ENCODE measurements around the gene CEP135. TPM values are rescaled to one million over a fixed set of nuclear protein-coding genes. Genes with fewer than 3 reads are reported as not detected.

The CEP135 gene
- total RNA-seq, 1 experiment from 2014 or later: 10.9 TPM

DNA sequence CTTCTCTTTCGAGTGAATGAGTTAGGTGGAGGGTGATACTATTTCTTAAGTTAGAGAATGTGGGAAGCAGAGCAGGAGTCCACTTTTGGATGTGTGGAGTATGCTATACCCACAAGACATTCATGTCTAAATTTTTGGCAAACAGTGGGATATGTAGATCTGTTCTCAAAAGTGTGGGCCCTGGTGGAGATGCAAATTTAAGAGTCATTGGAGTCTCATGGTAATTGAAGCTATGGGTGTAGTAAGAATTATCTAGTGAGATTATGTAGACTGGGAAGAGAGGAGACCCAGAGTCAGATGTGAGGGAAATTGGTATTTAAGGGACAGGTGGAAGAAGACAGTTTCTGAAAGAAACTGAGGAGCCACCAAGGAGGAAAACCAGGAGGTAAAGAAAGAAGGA, 7.0 kb downstream of the CEP135 start:
- BruUV-seq (replicated peaks): no TSS peak
- no peak overlapping the region for H2AFZ ChIP-seq (ENCODE audit: low read depth, low read length, poor library complexity, severe bottlenecking)

More for the DNA sequence above, 7.0 kb downstream of the CEP135 start:
- ChIA-PET CTCF (no interaction called here), RAD21 (ENCODE audit: low non-redundant PET in 1 of 2, low total read pairs in 2 of 2, uncharacterized antibody in 2 of 2, unreplicated experiment in 2 of 2) (no interaction called here), POLR2A (no interaction called here)
- no peak for DNase-seq (ENCODE audit: low read depth, low spot score)
- TF ChIP-seq RAD21 (IDR thresholded peaks at IDR 0.05; ENCODE audit: low read depth) (no peak), TCF7L2 (IDR thresholded peaks at IDR 0.05; ENCODE audit: borderline replicate concordance, extremely low read depth, insufficient read depth, insufficient read length) (no peak), FOSL1 (IDR thresholded peaks at IDR 0.05; ENCODE audit: low read depth) (no peak), ELF1 (IDR thresholded peaks at IDR 0.05; ENCODE audit: borderline replicate concordance, low read depth) (no peak), CEBPB (IDR thresholded peaks at IDR 0.05; ENCODE audit: low read depth) (no peak), SIN3A (IDR thresholded peaks at IDR 0.05; ENCODE audit: low read depth) (no peak), ZNF274 (IDR thresholded peaks at IDR 0.05; ENCODE audit: low read depth, low read length) (no peak), YY1 (IDR thresholded peaks at IDR 0.05; ENCODE audit: extremely low read depth, insufficient replicate concordance, low read depth, low read length) (no peak), JUND (IDR thresholded peaks at IDR 0.05) (no peak), EGR1 (IDR thresholded peaks at IDR 0.05; ENCODE audit: low read depth) (no peak), EZH2 (IDR thresholded peaks at IDR 0.05) (no peak), POLR2AphosphoS5 (IDR thresholded peaks at IDR 0.05; ENCODE audit: low read depth, low read length) (no peak), ZFX (IDR thresholded peaks at IDR 0.05) (no peak), SRF (IDR thresholded peaks at IDR 0.05; ENCODE audit: low read depth) (no peak)
- TF ChIP-seq, protein P1, sequence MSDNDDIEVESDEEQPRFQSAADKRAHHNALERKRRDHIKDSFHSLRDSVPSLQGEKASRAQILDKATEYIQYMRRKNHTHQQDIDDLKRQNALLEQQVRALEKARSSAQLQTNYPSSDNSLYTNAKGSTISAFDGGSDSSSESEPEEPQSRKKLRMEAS (IDR thresholded peaks at IDR 0.05): no peak
- TF ChIP-seq, protein P2, sequence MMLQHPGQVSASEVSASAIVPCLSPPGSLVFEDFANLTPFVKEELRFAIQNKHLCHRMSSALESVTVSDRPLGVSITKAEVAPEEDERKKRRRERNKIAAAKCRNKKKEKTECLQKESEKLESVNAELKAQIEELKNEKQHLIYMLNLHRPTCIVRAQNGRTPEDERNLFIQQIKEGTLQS (IDR thresholded peaks at IDR 0.05): no peak
- TF ChIP-seq, protein P3, sequence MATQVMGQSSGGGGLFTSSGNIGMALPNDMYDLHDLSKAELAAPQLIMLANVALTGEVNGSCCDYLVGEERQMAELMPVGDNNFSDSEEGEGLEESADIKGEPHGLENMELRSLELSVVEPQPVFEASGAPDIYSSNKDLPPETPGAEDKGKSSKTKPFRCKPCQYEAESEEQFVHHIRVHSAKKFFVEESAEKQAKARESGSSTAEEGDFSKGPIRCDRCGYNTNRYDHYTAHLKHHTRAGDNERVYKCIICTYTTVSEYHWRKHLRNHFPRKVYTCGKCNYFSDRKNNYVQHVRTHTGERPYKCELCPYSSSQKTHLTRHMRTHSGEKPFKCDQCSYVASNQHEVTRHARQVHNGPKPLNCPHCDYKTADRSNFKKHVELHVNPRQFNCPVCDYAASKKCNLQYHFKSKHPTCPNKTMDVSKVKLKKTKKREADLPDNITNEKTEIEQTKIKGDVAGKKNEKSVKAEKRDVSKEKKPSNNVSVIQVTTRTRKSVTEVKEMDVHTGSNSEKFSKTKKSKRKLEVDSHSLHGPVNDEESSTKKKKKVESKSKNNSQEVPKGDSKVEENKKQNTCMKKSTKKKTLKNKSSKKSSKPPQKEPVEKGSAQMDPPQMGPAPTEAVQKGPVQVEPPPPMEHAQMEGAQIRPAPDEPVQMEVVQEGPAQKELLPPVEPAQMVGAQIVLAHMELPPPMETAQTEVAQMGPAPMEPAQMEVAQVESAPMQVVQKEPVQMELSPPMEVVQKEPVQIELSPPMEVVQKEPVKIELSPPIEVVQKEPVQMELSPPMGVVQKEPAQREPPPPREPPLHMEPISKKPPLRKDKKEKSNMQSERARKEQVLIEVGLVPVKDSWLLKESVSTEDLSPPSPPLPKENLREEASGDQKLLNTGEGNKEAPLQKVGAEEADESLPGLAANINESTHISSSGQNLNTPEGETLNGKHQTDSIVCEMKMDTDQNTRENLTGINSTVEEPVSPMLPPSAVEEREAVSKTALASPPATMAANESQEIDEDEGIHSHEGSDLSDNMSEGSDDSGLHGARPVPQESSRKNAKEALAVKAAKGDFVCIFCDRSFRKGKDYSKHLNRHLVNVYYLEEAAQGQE (IDR thresholded peaks at IDR 0.05; ENCODE audit: low read depth): no peak
- TF ChIP-seq, protein P4, sequence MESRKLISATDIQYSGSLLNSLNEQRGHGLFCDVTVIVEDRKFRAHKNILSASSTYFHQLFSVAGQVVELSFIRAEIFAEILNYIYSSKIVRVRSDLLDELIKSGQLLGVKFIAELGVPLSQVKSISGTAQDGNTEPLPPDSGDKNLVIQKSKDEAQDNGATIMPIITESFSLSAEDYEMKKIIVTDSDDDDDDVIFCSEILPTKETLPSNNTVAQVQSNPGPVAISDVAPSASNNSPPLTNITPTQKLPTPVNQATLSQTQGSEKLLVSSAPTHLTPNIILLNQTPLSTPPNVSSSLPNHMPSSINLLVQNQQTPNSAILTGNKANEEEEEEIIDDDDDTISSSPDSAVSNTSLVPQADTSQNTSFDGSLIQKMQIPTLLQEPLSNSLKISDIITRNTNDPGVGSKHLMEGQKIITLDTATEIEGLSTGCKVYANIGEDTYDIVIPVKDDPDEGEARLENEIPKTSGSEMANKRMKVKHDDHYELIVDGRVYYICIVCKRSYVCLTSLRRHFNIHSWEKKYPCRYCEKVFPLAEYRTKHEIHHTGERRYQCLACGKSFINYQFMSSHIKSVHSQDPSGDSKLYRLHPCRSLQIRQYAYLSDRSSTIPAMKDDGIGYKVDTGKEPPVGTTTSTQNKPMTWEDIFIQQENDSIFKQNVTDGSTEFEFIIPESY (IDR thresholded peaks at IDR 0.05; ENCODE audit: extremely low read depth, insufficient replicate concordance, low read length): no peak
- TF ChIP-seq, protein P5, sequence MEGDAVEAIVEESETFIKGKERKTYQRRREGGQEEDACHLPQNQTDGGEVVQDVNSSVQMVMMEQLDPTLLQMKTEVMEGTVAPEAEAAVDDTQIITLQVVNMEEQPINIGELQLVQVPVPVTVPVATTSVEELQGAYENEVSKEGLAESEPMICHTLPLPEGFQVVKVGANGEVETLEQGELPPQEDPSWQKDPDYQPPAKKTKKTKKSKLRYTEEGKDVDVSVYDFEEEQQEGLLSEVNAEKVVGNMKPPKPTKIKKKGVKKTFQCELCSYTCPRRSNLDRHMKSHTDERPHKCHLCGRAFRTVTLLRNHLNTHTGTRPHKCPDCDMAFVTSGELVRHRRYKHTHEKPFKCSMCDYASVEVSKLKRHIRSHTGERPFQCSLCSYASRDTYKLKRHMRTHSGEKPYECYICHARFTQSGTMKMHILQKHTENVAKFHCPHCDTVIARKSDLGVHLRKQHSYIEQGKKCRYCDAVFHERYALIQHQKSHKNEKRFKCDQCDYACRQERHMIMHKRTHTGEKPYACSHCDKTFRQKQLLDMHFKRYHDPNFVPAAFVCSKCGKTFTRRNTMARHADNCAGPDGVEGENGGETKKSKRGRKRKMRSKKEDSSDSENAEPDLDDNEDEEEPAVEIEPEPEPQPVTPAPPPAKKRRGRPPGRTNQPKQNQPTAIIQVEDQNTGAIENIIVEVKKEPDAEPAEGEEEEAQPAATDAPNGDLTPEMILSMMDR (IDR thresholded peaks at IDR 0.05 in 2 of 3, conservative IDR thresholded peaks at IDR 0.05 in 1 of 3; ENCODE audit: borderline replicate concordance in 1 of 3, insufficient read depth in 1 of 3, low read depth in 2 of 3, low read length in 2 of 3): no peak
- H3K9me2 ChIP-seq (ENCODE audit: insufficient read depth): no peaks in the 10 kb centered on the region
- H3K4me1 ChIP-seq (ENCODE audit: control insufficient read depth in 1 of 2, insufficient read depth in 2 of 2, low read length in 2 of 2): no peaks in the 10 kb centered on the region
- H3K4me2 ChIP-seq (ENCODE audit: low read length): no peak overlapping the region
- intact Hi-C loops (cut with micrococcal nuclease): no loop called here
- no peak for ATAC-seq
- no peak overlapping the region for H3K4me3 ChIP-seq (replicated peaks in 1 of 2; ENCODE audit: low read depth in 1 of 2, low read length in 2 of 2)
- no peak overlapping the region for H3K27ac ChIP-seq (ENCODE audit: low read depth, low read length)
- H3K9me3 ChIP-seq (ENCODE audit: control insufficient read depth in 1 of 2, insufficient read depth in 1 of 2, low read depth in 1 of 2, low read length in 2 of 2): no peaks in the 10 kb centered on the region
- no peaks in the 10 kb centered on the region for H4K20me1 ChIP-seq (ENCODE audit: insufficient read depth)
- no peak overlapping the region for H3K9ac ChIP-seq (ENCODE audit: low read length)
- H3K36me3 ChIP-seq (ENCODE audit: control insufficient read depth in 1 of 2, insufficient read depth in 2 of 2, low read length in 2 of 2): peaks cover 9 to 22% of the 10 kb centered on the region in 2 experiments; a peak in 2 of 4 replicates
- H3K79me2 ChIP-seq (ENCODE audit: insufficient read depth, low read length): peaks cover 16% of the 10 kb centered on the region
- H3K27me3 ChIP-seq (ENCODE audit: insufficient read depth, low read length): no peaks in the 10 kb centered on the region
